ENCODE data around the gene KIF20B.

Gene KIF20B

GRCh38 chr10:89701242-89702120 is at the start of gene KIF20B:
KIF20B (plus strand) TSS chr10:89701590; CDS start chr10:89705295, 3,705 bp downstream.
- peaks cover 13 to 16% of the 10 kb centered on the region in 2 experiments for H3K4me1 ChIP-seq (ENCODE audit: control insufficient read depth in 1 of 2, insufficient read depth in 1 of 2, low read depth in 1 of 2, low read length in 1 of 2)
- peak; percentile 67 for TF ChIP-seq CTCF (IDR thresholded peaks at IDR 0.05)
- no peaks in the 10 kb centered on the region for H3K27me3 ChIP-seq
- no peaks in the 10 kb centered on the region for H3K9me3 ChIP-seq
- H3K27ac ChIP-seq: peak within 1 kb of the TSS; percentile 73
- H3K4me3 ChIP-seq (ENCODE audit: low read depth in 1 of 2, low read length in 1 of 2): peak within 1 kb of the TSS; percentile 84 to 85
- no peaks in the 10 kb centered on the region for H3K36me3 ChIP-seq

- H3K36me3 ChIP-seq: no peaks in the 10 kb centered on the region
- H3K4me1 ChIP-seq (ENCODE audit: control insufficient read depth in 1 of 2, insufficient read depth in 1 of 2, low read depth in 1 of 2, low read length in 1 of 2): no peaks in the 10 kb centered on the region
- H3K27me3 ChIP-seq: no peaks in the 10 kb centered on the region
- no peak overlapping the region for H3K27ac ChIP-seq
- H3K4me3 ChIP-seq (ENCODE audit: low read depth in 1 of 2, low read length in 1 of 2): no peak overlapping the region
- H3K9me3 ChIP-seq: no peaks in the 10 kb centered on the region
- TF ChIP-seq CTCF (IDR thresholded peaks at IDR 0.05): no peak
These were observed 49.3 kb upstream of the KIF20B start for GRCh38 chr10:89651916-89652573.

- H3K27me3 ChIP-seq: no peaks in the 10 kb centered on the region
- H3K9me3 ChIP-seq: no peaks in the 10 kb centered on the region
- no peak overlapping the region for H3K4me3 ChIP-seq (ENCODE audit: low read depth in 1 of 2, low read length in 1 of 2)
- H3K4me1 ChIP-seq (ENCODE audit: control insufficient read depth in 1 of 2, insufficient read depth in 1 of 2, low read depth in 1 of 2, low read length in 1 of 2): no peaks in the 10 kb centered on the region
- no peak for TF ChIP-seq CTCF (IDR thresholded peaks at IDR 0.05)
- no peak overlapping the region for H3K27ac ChIP-seq
- H3K36me3 ChIP-seq: no peaks in the 10 kb centered on the region
These were observed 48.5 kb upstream of the KIF20B start for GRCh38 chr10:89652806-89653370.

- Histone ChIP-seq H3K27ac (no peak overlapping the region), H3K27me3 (no peaks in the 10 kb centered on the region), H3K36me3 (no peaks in the 10 kb centered on the region), H3K4me1 (ENCODE audit: control insufficient read depth in 1 of 2, insufficient read depth in 1 of 2, low read depth in 1 of 2, low read length in 1 of 2) (no peaks in the 10 kb centered on the region), H3K9me3 (no peaks in the 10 kb centered on the region), H3K4me3 (ENCODE audit: low read depth in 1 of 2, low read length in 1 of 2) (no peak overlapping the region)
- TF ChIP-seq CTCF (IDR thresholded peaks at IDR 0.05): no peak
These were observed 48.0 kb upstream of the KIF20B start for GRCh38 chr10:89653410-89653869.

GRCh38 chr10:89655722-89656121 is 45.7 kb upstream of the KIF20B start:
- Histone ChIP-seq H3K4me3 (ENCODE audit: low read depth in 1 of 2, low read length in 1 of 2) (no peak overlapping the region), H3K27ac (no peak overlapping the region), H3K4me1 (ENCODE audit: control insufficient read depth in 1 of 2, insufficient read depth in 1 of 2, low read depth in 1 of 2, low read length in 1 of 2) (no peaks in the 10 kb centered on the region), H3K9me3 (no peaks in the 10 kb centered on the region), H3K27me3 (no peaks in the 10 kb centered on the region), H3K36me3 (no peaks in the 10 kb centered on the region)
- no peak for TF ChIP-seq CTCF (IDR thresholded peaks at IDR 0.05)
